ENCODE measurements around the gene TUBG1. TPM values are rescaled to one million over a fixed set of nuclear protein-coding genes. Genes with fewer than 3 reads are reported as not detected.

TUBG1 gene
- total RNA-seq, 1 experiment from 2014 or later, result 133 TPM

DNA sequence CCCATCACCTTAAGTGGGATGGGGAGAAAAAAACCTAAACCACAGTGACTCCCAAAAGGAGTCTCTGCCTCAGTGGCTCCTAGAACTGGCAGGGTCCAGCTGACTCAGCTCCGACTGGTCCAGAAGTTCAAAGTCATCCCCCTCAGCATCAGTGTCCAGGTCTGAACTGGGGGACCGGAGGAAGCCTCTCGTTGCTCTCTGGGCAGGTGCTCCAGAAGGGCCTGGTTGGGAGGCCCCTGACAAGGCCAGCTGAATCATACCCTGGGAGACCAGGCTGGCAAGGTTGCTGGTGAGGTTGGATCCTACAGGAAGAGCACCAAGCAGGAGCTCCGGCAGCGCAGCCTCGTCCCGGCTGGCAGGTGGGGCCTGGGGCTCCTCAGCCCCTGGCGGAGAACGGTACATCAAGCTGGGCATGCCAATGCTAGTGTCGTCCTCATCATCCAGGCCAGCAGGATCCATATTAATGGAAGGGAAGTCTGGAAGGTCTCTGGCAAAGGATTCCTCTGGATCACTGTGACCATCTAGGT, 27.7 kb upstream of the TUBG1 start:
- H3K27ac Mint-ChIP-seq (ENCODE audit: unreplicated experiment), result no peak overlapping the region
- CTCF ChIA-PET, result interaction anchor here (0.5 kb wide), 1 partner anchor 263 kb away, joined by 4 read pairs; no protein-coding TSS in a partner anchor
- DNase-seq, result no peak
- H3K4me1 Mint-ChIP-seq (ENCODE audit: low read depth, unreplicated experiment), result peaks cover 19% of the 10 kb centered on the region
- no TSS peak for BruUV-seq (replicated peaks)
- TF ChIP-seq, protein P1, sequence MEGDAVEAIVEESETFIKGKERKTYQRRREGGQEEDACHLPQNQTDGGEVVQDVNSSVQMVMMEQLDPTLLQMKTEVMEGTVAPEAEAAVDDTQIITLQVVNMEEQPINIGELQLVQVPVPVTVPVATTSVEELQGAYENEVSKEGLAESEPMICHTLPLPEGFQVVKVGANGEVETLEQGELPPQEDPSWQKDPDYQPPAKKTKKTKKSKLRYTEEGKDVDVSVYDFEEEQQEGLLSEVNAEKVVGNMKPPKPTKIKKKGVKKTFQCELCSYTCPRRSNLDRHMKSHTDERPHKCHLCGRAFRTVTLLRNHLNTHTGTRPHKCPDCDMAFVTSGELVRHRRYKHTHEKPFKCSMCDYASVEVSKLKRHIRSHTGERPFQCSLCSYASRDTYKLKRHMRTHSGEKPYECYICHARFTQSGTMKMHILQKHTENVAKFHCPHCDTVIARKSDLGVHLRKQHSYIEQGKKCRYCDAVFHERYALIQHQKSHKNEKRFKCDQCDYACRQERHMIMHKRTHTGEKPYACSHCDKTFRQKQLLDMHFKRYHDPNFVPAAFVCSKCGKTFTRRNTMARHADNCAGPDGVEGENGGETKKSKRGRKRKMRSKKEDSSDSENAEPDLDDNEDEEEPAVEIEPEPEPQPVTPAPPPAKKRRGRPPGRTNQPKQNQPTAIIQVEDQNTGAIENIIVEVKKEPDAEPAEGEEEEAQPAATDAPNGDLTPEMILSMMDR (IDR thresholded peaks at IDR 0.05; ENCODE audit: unreplicated experiment), result no peak
- H3K36me3 Mint-ChIP-seq (ENCODE audit: insufficient read depth, unreplicated experiment), result peaks cover 74% of the 10 kb centered on the region
- no peaks in the 10 kb centered on the region for H3K27me3 Mint-ChIP-seq (ENCODE audit: unreplicated experiment)
- H3K9me3 Mint-ChIP-seq (ENCODE audit: low read depth, unreplicated experiment), result no peaks in the 10 kb centered on the region
- no peak overlapping the region for H3K4me3 Mint-ChIP-seq (ENCODE audit: low read depth, unreplicated experiment)
- intact Hi-C loops (cut with micrococcal nuclease; ENCODE audit: unreplicated experiment), result no loop called here

DNA sequence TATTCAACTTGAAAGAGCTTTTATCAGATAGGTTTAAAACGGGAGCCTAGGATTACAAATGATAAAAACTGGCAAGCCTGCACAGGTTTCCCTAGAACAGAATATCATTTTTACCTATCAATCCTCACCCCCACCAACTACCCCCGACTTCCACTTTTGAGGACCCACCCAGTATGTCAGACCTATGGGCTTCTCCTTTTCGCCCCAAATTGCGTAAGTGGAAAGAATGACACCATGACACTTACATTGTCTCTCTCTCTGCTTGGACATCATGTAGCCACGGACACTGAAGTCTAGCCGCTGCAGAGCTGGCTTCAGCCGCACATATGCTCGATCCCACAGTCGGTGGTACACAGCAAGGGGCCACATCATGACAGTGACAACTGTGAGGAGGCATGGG, 24.6 kb upstream of the TUBG1 start:
- TF ChIP-seq, protein P1 (IDR thresholded peaks at IDR 0.05; ENCODE audit: unreplicated experiment), result no peak
- intact Hi-C loops (cut with micrococcal nuclease; ENCODE audit: unreplicated experiment), result no loop called here
- Mint-ChIP-seq H3K27ac (ENCODE audit: unreplicated experiment) (no peak overlapping the region), H3K4me1 (ENCODE audit: low read depth, unreplicated experiment) (peaks cover under 1% of the 10 kb centered on the region), H3K27me3 (ENCODE audit: unreplicated experiment) (no peaks in the 10 kb centered on the region), H3K4me3 (ENCODE audit: low read depth, unreplicated experiment) (no peak overlapping the region), H3K36me3 (ENCODE audit: insufficient read depth, unreplicated experiment) (peaks cover 56% of the 10 kb centered on the region), H3K9me3 (ENCODE audit: low read depth, unreplicated experiment) (no peaks in the 10 kb centered on the region)
- no peak for DNase-seq
- no TSS peak for BruUV-seq (replicated peaks)
- CTCF ChIA-PET, result no interaction called here

DNA sequence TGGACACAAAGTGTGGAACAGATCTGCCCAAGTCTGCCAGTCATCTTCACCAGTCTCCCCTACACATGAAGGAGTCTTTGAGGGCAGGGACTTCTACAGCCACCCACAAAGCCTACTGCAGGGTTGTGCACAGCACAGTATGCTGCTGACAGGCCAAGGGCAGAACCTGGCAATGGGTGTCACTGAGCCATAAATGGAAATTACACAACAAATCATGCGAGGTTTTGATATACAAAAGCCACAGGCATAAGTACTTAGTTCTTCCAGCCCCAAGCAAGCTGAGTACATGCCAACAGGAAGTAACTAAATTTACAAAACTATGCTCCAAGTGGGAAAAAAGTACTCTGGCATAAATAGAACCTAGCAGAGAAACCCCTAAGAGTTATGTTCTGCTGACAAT, 24.1 kb upstream of the TUBG1 start:
- CTCF ChIA-PET, result no interaction called here
- Mint-ChIP-seq H3K27ac (ENCODE audit: unreplicated experiment) (no peak overlapping the region), H3K27me3 (ENCODE audit: unreplicated experiment) (no peaks in the 10 kb centered on the region), H3K4me1 (ENCODE audit: low read depth, unreplicated experiment) (no peaks in the 10 kb centered on the region), H3K36me3 (ENCODE audit: insufficient read depth, unreplicated experiment) (peaks cover 57% of the 10 kb centered on the region), H3K9me3 (ENCODE audit: low read depth, unreplicated experiment) (no peaks in the 10 kb centered on the region), H3K4me3 (ENCODE audit: low read depth, unreplicated experiment) (no peak overlapping the region)
- BruUV-seq (replicated peaks), result no TSS peak
- intact Hi-C loops (cut with micrococcal nuclease; ENCODE audit: unreplicated experiment), result no loop called here
- no peak for DNase-seq
- TF ChIP-seq, protein P1 (IDR thresholded peaks at IDR 0.05; ENCODE audit: unreplicated experiment), result no peak

DNA sequence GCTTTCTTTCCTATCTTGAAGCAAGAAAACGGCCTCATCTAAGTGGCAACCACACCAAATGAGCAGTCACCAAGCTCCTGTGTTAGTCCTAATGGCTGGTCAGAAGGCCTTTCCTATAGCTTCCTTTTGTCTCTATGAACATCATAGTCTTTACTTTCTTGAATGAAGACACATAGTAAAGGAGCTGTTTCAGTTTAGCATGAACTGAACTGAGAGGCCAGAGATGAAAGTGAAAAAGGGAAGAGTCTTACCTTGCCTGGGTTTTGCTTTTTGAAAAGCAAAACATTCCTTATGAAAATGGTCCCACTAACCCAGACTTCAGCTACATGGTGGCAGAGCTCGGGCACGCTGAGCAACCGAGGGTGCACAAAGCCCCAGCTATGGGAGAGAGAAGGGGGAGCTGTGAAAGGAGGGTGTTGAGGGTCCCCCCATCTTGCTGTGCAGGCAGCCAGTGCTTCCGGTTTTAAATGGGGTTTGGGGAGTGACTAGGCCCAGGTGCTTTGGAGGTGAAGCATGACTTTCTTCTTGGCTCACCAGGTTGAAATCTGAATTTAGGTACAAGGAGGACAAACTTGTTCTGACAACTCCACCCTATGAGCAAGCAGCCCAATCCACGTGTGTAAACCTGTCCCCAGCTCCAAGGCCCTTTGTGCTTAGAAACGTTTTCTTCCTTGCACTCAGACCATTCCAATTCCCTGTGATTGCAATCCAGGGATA, 22.8 kb upstream of the TUBG1 start:
- Mint-ChIP-seq H3K27ac (ENCODE audit: unreplicated experiment) (no peak overlapping the region), H3K27me3 (ENCODE audit: unreplicated experiment) (no peaks in the 10 kb centered on the region), H3K4me3 (ENCODE audit: low read depth, unreplicated experiment) (no peak overlapping the region), H3K9me3 (ENCODE audit: low read depth, unreplicated experiment) (no peaks in the 10 kb centered on the region), H3K4me1 (ENCODE audit: low read depth, unreplicated experiment) (no peaks in the 10 kb centered on the region), H3K36me3 (ENCODE audit: insufficient read depth, unreplicated experiment) (peaks cover 55% of the 10 kb centered on the region)
- DNase-seq, result no peak
- CTCF ChIA-PET, result no interaction called here
- BruUV-seq (replicated peaks), result no TSS peak
- TF ChIP-seq, protein P1 (IDR thresholded peaks at IDR 0.05; ENCODE audit: unreplicated experiment), result no peak
- intact Hi-C loops (cut with micrococcal nuclease; ENCODE audit: unreplicated experiment), result no loop called here
